ENCODE measurements around the gene TENM4. TPM values are rescaled to one million over a fixed set of nuclear protein-coding genes. Genes with fewer than 3 reads are reported as not detected.

TENM4 gene
- total RNA-seq, 1 experiment from 2014 or later, result 9.9 TPM

DNA sequence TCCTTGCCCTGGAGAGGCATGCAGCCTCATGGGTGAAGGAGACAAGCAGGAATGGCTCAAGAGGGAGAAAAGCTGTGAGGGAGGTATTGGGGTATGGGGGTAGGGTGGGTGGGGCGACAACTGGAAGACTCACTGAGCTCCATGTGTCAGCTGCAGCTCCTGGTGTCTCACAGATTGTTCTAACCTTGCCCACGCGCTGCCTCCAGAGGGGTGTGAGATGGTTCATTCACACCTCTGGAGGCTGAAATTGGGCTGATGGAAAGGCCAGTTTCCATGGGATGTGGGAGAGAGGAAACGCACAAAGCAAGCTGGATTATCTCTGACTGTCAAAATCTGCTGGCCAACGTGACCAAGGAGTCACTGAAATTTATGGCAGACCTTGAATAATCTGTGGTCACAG, 465.7 kb downstream of the TENM4 start:
- Mint-ChIP-seq H3K36me3 (ENCODE audit: insufficient read depth, unreplicated experiment) (peaks cover 7% of the 10 kb centered on the region), H3K4me3 (ENCODE audit: unreplicated experiment) (no peak overlapping the region), H3K27ac (ENCODE audit: low read depth, unreplicated experiment) (no peak overlapping the region), H3K9me3 (ENCODE audit: unreplicated experiment) (no peaks in the 10 kb centered on the region), H3K27me3 (ENCODE audit: insufficient read depth, unreplicated experiment) (no peaks in the 10 kb centered on the region), H3K4me1 (ENCODE audit: insufficient read depth, unreplicated experiment) (no peaks in the 10 kb centered on the region)
- intact Hi-C loops (cut with micrococcal nuclease), result no loop called here
- ChIA-PET CTCF (interaction anchor here (1.0 to 3.0 kb wide), 3 partner anchors 10 to 329 kb away, joined by 3 to 9 read pairs (median 7); no protein-coding TSS in a partner anchor), POLR2A (no interaction called here)
- BruUV-seq (replicated peaks), result no TSS peak
- no peak for DNase-seq (ENCODE audit: unreplicated experiment)
- TF ChIP-seq, protein P1, sequence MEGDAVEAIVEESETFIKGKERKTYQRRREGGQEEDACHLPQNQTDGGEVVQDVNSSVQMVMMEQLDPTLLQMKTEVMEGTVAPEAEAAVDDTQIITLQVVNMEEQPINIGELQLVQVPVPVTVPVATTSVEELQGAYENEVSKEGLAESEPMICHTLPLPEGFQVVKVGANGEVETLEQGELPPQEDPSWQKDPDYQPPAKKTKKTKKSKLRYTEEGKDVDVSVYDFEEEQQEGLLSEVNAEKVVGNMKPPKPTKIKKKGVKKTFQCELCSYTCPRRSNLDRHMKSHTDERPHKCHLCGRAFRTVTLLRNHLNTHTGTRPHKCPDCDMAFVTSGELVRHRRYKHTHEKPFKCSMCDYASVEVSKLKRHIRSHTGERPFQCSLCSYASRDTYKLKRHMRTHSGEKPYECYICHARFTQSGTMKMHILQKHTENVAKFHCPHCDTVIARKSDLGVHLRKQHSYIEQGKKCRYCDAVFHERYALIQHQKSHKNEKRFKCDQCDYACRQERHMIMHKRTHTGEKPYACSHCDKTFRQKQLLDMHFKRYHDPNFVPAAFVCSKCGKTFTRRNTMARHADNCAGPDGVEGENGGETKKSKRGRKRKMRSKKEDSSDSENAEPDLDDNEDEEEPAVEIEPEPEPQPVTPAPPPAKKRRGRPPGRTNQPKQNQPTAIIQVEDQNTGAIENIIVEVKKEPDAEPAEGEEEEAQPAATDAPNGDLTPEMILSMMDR (IDR thresholded peaks at IDR 0.05; ENCODE audit: unreplicated experiment), result no peak

DNA sequence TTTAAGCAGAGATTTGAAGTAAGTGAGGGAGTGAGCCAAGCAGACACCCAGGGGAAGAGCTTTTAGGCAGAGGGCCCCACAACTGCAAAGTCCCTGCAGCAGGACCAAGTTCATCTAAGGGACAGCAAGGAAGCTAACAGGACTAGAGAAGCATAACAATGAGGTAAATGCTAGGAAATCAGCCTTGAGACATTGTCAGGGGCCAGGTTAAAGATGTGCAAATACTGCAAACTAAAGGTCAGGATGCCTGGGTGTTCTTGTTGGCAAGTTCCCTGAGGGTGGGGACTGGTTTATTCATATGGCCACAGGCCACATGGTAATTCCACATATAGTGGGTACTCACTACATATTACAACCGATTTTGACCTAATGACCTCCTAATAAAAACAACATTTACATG, 467.0 kb downstream of the TENM4 start:
- no peak overlapping the region for H3K4me3 Mint-ChIP-seq (ENCODE audit: unreplicated experiment)
- CTCF ChIA-PET, result interaction anchor here (3.0 kb wide), 1 partner anchor 328 kb away, joined by 9 read pairs; no protein-coding TSS in a partner anchor
- no TSS peak for BruUV-seq (replicated peaks)
- no peak overlapping the region for H3K27ac Mint-ChIP-seq (ENCODE audit: low read depth, unreplicated experiment)
- no peaks in the 10 kb centered on the region for H3K27me3 Mint-ChIP-seq (ENCODE audit: insufficient read depth, unreplicated experiment)
- peaks cover 7% of the 10 kb centered on the region for H3K36me3 Mint-ChIP-seq (ENCODE audit: insufficient read depth, unreplicated experiment)
- H3K9me3 Mint-ChIP-seq (ENCODE audit: unreplicated experiment), result no peaks in the 10 kb centered on the region
- intact Hi-C loops (cut with micrococcal nuclease), result no loop called here
- POLR2A ChIA-PET, result no interaction called here
- DNase-seq (ENCODE audit: unreplicated experiment), result no peak
- TF ChIP-seq, protein P1 (IDR thresholded peaks at IDR 0.05; ENCODE audit: unreplicated experiment), result no peak
- no peaks in the 10 kb centered on the region for H3K4me1 Mint-ChIP-seq (ENCODE audit: insufficient read depth, unreplicated experiment)

DNA sequence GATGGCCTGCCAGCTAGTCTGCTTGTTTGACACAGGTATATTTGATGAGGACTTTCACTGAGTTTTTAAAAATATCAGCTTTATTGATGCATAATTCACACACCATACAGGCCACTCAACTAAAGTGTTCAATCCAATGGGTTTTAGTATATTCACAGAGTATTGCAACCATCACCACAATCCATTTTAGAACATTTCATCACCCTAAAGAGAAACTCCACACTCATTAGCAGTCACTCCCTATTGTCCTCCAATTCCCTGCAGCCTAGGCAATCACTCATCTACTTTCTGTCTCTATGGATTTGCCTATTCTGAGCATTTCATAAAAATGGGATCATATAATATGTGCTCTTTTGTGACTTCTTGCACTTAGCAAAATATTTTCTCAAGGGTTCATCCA, 468.2 kb downstream of the TENM4 start:
- BruUV-seq (replicated peaks), result no TSS peak
- TF ChIP-seq, protein P1 (IDR thresholded peaks at IDR 0.05; ENCODE audit: unreplicated experiment), result no peak
- no peak for DNase-seq (ENCODE audit: unreplicated experiment)
- H3K27ac Mint-ChIP-seq (ENCODE audit: low read depth, unreplicated experiment), result no peak overlapping the region
- CTCF ChIA-PET, result interaction anchor here (1.4 kb wide), 1 partner anchor 326 kb away, joined by 6 read pairs; no protein-coding TSS in a partner anchor
- H3K9me3 Mint-ChIP-seq (ENCODE audit: unreplicated experiment), result no peaks in the 10 kb centered on the region
- no peak overlapping the region for H3K4me3 Mint-ChIP-seq (ENCODE audit: unreplicated experiment)
- intact Hi-C loops (cut with micrococcal nuclease), result no loop called here
- POLR2A ChIA-PET, result interaction anchor here (0.7 kb wide), 1 partner anchor 220 kb away, joined by 3 read pairs; no protein-coding TSS in a partner anchor
- H3K36me3 Mint-ChIP-seq (ENCODE audit: insufficient read depth, unreplicated experiment), result no peaks in the 10 kb centered on the region
- H3K4me1 Mint-ChIP-seq (ENCODE audit: insufficient read depth, unreplicated experiment), result no peaks in the 10 kb centered on the region
- no peaks in the 10 kb centered on the region for H3K27me3 Mint-ChIP-seq (ENCODE audit: insufficient read depth, unreplicated experiment)

DNA sequence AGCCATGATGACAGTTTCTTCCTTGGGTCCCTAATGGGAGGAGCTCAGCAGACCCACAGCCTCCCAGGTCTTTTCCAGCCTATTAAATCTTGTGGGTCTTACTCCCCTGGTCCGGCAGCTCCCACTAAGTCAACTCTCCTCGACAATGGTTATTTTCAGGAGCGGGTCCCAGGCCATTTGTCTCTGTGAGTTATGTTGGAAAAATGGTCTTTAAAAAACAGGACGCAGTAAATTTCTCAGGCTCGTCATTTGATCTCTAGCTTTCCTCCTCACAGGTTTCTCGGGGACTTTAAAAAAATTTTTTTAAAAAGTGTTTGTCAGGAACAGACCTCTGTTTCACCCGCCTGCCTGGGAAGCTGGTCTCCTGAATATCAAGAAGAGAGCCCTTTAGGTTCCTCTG, 468.7 kb downstream of the TENM4 start:
- Mint-ChIP-seq H3K27ac (ENCODE audit: low read depth, unreplicated experiment) (no peak overlapping the region), H3K36me3 (ENCODE audit: insufficient read depth, unreplicated experiment) (no peaks in the 10 kb centered on the region), H3K27me3 (ENCODE audit: insufficient read depth, unreplicated experiment) (no peaks in the 10 kb centered on the region), H3K4me3 (ENCODE audit: unreplicated experiment) (no peak overlapping the region), H3K4me1 (ENCODE audit: insufficient read depth, unreplicated experiment) (no peaks in the 10 kb centered on the region), H3K9me3 (ENCODE audit: unreplicated experiment) (no peaks in the 10 kb centered on the region)
- intact Hi-C loops (cut with micrococcal nuclease), result no loop called here
- ChIA-PET POLR2A (interaction anchor here (0.7 kb wide), 1 partner anchor 220 kb away, joined by 3 read pairs; no protein-coding TSS in a partner anchor), CTCF (interaction anchor here (1.4 kb wide), 1 partner anchor 326 kb away, joined by 6 read pairs; no protein-coding TSS in a partner anchor)
- TF ChIP-seq, protein P1 (IDR thresholded peaks at IDR 0.05; ENCODE audit: unreplicated experiment), result no peak
- DNase-seq (ENCODE audit: unreplicated experiment), result no peak
- BruUV-seq (replicated peaks), result no TSS peak

Measured in MCF 10A (cell line).